Measurements from ENCODE around the gene MEX3A.

The MEX3A gene

DNA sequence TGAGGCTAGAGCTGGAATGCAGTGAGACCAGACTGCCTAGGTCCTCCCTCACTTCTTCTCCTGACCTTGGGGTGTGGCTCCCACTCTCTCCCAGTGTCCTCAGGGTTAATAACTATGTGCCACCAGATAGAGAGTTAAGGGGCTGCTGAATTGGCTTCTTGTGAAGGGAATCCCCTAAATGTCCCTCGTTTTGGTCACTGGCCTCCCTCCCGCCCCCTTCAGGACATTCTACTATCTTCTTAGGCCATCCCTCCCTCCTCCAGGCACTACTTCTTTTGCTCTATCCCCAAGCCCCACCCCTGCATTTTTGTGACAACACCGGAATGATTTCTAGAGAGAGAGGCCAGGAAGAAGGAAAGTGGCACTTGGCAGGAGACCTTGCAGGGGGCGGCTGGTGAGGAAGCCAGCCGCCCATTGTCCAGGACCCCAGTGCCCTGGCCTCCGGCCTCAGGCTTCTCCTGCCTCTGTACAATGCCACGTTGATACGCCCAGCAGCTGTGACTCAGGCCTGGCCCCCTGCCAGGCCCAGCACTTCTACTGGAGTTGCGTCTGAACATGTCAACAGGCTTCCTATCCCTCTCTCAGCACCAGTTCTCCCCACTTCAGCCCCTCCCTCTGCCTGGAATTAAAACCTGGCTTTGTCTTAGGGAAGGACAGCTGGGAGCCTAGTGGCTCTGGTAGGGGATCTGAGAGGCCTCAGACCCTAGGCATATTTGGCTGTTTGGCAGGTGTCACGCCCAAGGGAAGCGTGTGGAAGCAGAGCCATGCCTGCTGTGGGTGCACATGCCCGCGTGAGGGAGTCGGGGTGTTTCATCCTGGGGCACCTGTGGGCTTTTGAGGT lies 41.3 kb upstream of the MEX3A start:
- no peaks in the 10 kb centered on the region for H3K27me3 ChIP-seq (ENCODE audit: insufficient read depth, low read length, poor library complexity, severe bottlenecking)
- H4K20me1 ChIP-seq (ENCODE audit: insufficient read depth, low read length, poor library complexity, severe bottlenecking) = no peaks in the 10 kb centered on the region
- H3K4me3 ChIP-seq (ENCODE audit: low read length, poor library complexity, severe bottlenecking) = no peak overlapping the region
- peaks cover 38% of the 10 kb centered on the region for H3K4me1 ChIP-seq (ENCODE audit: insufficient read depth, low read length, poor library complexity, severe bottlenecking)
- H3K9ac ChIP-seq (ENCODE audit: low read depth, low read length, poor library complexity, severe bottlenecking) = peak overlapping the region; percentile 54
- H3K36me3 ChIP-seq (ENCODE audit: insufficient read depth, low read length) = no peaks in the 10 kb centered on the region
- no peaks in the 10 kb centered on the region for H3F3A ChIP-seq (ENCODE audit: low read depth)
- TF ChIP-seq CTCF (conservative IDR thresholded peaks at IDR 0.05; ENCODE audit: low read length) (peak; percentile 37), EZH2phosphoT487 (IDR thresholded peaks at IDR 0.05; ENCODE audit: borderline replicate concordance) (no peak)
- no peak overlapping the region for H2AFZ ChIP-seq (ENCODE audit: low read length)
- H3K9me3 ChIP-seq (ENCODE audit: insufficient read depth, low read depth, low read length) = no peaks in the 10 kb centered on the region
- H3K4me2 ChIP-seq (ENCODE audit: low read depth, low read length, poor library complexity, severe bottlenecking) = no peak overlapping the region
- H3K9me2 ChIP-seq (replicated peaks; ENCODE audit: low read depth, low read length) = no peaks in the 10 kb centered on the region
- no peaks in the 10 kb centered on the region for H3K79me2 ChIP-seq (ENCODE audit: insufficient read depth, low read length)

DNA sequence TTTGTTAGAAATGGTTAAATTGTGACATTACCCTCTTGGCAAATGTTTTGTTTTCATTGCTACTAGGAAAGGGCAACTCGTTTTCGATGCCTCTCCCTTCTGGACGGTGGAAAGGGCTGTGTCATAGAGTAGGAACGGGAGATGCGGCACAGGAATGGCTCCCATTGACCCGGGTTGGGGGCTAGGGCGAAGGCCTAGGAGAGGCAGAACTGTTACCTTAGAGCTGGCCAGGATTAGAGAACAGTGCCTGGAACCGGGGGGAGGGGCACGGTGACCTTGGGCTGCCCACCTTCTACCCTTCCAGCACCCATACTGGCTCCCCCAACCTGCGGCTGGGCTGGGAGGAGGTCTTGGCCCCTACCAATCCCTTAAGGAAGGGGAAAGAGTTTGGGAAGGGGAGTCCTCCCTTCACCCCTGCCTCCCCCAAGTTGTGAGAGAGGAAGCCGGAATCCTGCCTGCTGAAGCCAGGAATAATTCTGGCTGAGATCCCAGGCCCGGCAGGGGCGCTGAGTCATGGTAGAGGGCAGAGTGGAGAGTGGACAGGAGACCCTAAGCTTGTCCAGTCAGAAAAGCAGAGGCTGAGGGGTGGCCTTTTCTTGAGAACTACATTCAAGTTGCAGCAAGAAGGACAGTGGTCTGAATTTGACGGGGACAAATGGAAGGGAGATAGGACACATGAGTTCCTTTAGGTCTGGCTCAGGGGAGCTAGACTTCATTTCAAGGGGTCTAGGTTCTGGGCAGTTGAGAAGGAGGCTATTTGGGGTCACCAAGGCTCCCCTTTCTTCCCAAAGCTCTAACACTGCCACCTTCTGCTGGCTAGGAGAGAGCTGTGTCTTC lies 40.5 kb upstream of the MEX3A start:
- Histone ChIP-seq H3K9ac (ENCODE audit: low read depth, low read length, poor library complexity, severe bottlenecking) (peak overlapping the region; percentile 54), H3K9me3 (ENCODE audit: insufficient read depth, low read depth, low read length) (no peaks in the 10 kb centered on the region), H3K79me2 (ENCODE audit: insufficient read depth, low read length) (no peaks in the 10 kb centered on the region), H3K27me3 (ENCODE audit: insufficient read depth, low read length, poor library complexity, severe bottlenecking) (no peaks in the 10 kb centered on the region), H3K4me2 (ENCODE audit: low read depth, low read length, poor library complexity, severe bottlenecking) (no peak overlapping the region), H3F3A (ENCODE audit: low read depth) (no peaks in the 10 kb centered on the region), H3K9me2 (replicated peaks; ENCODE audit: low read depth, low read length) (no peaks in the 10 kb centered on the region), H4K20me1 (ENCODE audit: insufficient read depth, low read length, poor library complexity, severe bottlenecking) (no peaks in the 10 kb centered on the region), H3K4me3 (ENCODE audit: low read length, poor library complexity, severe bottlenecking) (no peak overlapping the region), H2AFZ (ENCODE audit: low read length) (no peak overlapping the region), H3K36me3 (ENCODE audit: insufficient read depth, low read length) (no peaks in the 10 kb centered on the region), H3K4me1 (ENCODE audit: insufficient read depth, low read length, poor library complexity, severe bottlenecking) (peaks cover 35% of the 10 kb centered on the region)
- TF ChIP-seq EZH2phosphoT487 (IDR thresholded peaks at IDR 0.05; ENCODE audit: borderline replicate concordance) = no peak

DNA sequence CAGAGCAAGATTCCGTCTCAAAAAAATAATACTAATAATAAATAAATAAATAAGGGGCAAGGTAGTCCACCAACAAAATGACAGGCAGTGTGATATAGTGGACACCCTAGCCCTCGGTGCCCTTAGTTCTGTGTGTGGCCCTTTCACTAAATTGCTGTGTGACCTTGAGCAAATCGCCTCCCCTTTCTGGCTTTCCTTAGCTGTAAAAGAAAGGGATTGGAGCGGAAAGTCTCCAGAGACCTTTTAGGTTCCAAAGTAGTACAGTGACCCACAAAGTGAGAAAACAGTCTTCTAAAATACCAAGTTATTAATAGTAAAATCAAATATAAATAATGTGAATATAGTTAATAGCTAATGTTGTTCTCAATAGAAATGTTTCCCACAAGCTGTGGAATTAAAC lies 39.8 kb upstream of the MEX3A start:
- TF ChIP-seq EZH2phosphoT487 (IDR thresholded peaks at IDR 0.05; ENCODE audit: borderline replicate concordance) (no peak), CTCF (conservative IDR thresholded peaks at IDR 0.05; ENCODE audit: low read length) (no peak)
- no peaks in the 10 kb centered on the region for H3K9me3 ChIP-seq (ENCODE audit: insufficient read depth, low read depth, low read length)
- no peaks in the 10 kb centered on the region for H3K36me3 ChIP-seq (ENCODE audit: insufficient read depth, low read length)
- H3K4me2 ChIP-seq (ENCODE audit: low read depth, low read length, poor library complexity, severe bottlenecking) = no peak overlapping the region
- H3K79me2 ChIP-seq (ENCODE audit: insufficient read depth, low read length) = no peaks in the 10 kb centered on the region
- H3K9me2 ChIP-seq (replicated peaks; ENCODE audit: low read depth, low read length) = no peaks in the 10 kb centered on the region
- no peak overlapping the region for H3K4me3 ChIP-seq (ENCODE audit: low read length, poor library complexity, severe bottlenecking)
- peaks cover 28% of the 10 kb centered on the region for H3K4me1 ChIP-seq (ENCODE audit: insufficient read depth, low read length, poor library complexity, severe bottlenecking)
- H4K20me1 ChIP-seq (ENCODE audit: insufficient read depth, low read length, poor library complexity, severe bottlenecking) = no peaks in the 10 kb centered on the region
- H3F3A ChIP-seq (ENCODE audit: low read depth) = no peaks in the 10 kb centered on the region
- H3K9ac ChIP-seq (ENCODE audit: low read depth, low read length, poor library complexity, severe bottlenecking) = no peak overlapping the region
- no peak overlapping the region for H2AFZ ChIP-seq (ENCODE audit: low read length)
- no peaks in the 10 kb centered on the region for H3K27me3 ChIP-seq (ENCODE audit: insufficient read depth, low read length, poor library complexity, severe bottlenecking)
